Stimulated activated CD4-positive, alpha-beta T cell treated with anti-CD3 and anti-CD28 coated beads, TNF-alpha, amount 100 ng/mL, for 24 hours (primary cell): ENCODE measurements around the gene SIM1.

ENCODE experiments used
- DNase-seq, 3 experiments: peaks; one replicate each; pipeline ENCODE4 v3.0.0-alpha.2; 2020; ENCODE audit warnings: low read depth in 3 of 3

The SIM1 gene

DNA sequence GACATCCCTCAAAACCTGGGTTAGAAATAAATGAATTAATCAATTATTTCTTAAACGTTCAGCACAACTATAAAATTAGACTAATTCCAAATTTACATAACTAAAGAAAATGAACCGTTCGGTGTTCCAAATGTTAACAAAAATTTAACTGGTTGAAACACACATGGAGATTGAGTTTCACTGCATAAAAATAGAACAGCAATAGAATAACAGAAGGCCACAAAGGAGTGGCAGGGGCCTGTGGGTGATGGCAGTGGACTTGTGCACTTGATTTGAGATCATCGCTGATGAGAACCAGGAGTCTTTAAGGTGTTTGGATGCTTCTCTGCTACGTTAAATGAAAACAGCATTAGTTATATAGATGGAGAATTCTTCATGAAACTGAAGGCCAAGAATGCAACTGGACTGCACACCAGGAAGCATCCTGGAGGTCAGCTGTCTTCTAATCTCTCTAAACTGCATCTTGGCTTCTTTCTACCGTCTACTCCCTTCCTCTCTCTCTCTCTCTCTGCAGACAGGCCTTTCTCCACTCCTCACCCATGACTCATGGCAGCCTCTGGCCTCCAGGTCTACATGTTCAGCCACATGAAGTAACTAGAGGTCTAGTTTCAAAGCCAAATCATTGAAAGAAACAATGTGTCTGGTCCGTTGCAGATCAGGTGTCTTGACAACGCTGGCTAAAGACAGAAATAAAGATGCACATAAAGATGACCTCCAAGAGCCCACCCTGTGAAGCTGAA, 111.3 kb downstream of the SIM1 start:
- DNase-seq, result no peak

DNA sequence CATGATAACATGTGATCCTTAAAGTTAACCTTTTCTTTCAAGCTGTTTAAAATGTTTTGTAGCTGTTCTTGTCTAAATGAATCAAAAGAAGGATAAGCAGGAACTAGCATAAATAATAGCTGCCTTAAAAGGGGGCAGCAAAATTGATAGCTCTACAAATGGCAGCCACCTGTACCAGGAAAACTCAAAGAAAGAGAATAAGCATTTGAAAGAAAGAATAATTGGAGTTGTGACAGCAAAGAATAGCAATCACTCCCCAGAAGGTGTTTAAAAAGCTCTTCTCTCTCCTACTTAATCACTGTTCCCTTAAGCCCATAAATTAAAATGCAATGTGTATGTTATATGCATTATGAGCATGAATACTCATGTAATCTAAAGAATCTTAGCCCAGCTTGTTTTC, 114.6 kb downstream of the SIM1 start:
- DNase-seq, result no peak

DNA sequence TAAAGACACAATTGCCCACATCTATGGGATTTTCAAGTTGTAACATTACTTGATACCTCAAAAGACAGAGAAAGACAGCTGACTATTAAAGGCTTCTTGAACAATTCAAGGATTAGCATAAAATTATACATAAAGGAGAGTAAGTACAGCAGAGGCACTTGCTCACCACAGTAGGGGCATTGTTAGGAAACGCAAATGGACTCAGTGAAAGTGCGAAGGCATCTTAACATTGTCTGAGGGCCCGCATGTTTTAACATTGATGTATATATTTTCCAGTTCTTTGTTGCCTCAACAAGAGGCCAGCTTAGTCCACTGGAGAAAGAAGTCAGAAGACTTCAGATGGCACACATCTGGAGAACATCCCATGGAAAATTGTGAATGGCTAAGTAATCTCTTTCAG, 115.4 kb downstream of the SIM1 start:
- no peak for DNase-seq

DNA sequence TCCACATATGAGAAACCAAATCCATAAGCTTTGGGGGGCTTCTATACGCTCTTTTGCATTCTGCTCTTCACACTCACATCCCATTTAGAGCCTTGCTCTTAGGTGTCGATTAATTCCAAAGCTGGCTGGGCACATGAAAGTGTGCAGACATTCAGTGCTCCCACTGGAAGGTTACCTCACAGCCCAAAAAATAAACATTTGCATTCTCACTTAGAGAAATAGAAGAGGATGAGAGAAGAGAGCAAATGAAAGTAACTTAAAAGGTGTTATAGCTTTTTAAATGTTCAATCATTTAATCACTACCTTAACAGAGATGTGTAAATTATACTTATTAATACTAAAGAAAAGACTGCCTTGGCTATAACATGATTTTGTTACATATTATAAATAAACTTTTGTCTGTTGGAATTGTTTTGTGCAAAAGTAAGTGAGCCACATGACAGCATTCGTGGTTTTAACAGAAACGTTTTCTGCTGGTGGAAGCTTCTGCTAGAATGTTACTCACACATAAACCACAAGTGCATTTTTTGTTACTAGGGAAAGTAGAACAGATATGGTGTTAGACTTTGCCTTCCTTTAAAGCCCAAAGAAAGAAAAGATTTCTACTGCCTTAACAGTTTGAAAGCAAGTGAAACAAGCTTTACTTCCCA, 116.7 kb downstream of the SIM1 start:
- DNase-seq, result no peak

DNA sequence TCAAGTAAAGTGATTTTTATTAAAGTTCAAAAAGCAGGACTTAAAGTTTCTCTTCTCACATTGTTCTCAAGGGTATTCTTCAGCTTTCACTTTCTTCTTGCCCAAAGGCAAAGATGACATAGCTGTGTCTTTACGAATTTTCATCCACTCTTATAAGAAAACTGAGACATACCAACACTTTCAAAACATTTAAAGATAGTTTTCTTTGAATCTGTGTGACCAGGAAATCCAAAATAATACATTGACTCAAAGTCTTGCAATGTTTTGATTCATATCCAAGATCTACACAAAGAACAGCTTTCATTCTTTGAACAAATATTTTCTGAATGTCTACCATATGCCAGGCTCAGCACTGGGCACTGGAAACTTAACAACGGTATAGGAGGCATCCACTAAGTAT, 117.9 kb downstream of the SIM1 start:
- DNase-seq, result no peak

DNA sequence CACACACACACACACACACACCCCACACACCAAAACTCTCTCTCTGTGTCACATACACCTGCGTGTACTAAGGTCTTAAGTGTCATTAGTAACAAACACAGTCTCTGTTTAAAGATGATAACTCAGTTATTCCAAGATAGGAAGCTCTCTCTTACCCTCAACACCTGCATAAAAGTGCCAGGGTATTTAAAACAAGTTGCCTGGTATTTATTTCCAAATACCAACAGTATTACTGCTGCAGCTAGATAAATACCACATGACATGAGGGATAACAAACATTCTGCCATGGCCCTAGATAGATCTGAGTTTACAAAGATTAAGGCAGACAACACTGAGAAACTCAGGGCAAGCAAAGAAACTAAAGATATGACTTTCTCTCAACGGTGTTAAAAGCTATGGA, 118.5 kb downstream of the SIM1 start:
- DNase-seq, result no peak

DNA sequence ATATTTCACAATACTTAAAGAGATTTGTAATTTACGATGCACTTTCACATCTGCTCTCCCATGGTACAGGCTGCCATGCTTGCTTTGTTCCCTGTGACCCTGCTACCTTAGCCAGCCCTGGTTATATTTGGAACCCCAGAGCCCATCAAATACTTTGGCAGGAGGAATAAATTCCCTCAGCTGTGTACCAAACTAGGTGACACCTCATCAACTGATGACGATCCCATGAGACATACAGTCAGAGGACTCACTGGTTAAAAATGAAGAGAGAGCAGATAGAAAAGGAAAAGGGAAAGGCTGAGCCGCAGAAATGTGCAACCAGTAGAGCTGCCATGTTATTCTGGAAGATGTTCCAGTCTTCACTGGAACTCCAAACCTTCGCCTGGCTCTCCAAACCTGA, 120.0 kb downstream of the SIM1 start:
- no peak for DNase-seq

DNA sequence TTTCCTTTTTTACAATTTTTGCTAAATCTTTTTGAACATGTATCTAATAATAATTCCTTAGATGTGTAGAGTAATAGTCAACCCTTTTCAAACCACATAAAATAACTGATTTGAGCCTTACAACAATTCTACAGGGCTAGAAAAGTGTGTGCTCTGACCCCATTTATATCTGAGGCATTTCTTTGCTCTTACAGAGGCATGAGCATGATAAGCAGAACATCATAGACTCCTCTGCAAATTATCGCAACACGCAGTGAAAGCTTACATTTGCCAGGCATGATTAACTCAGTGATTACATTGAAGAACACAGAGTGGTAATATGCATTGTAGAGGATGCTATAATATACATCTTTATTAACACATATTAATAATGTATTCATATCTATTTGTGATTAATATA, 120.4 kb downstream of the SIM1 start:
- no peak for DNase-seq

DNA sequence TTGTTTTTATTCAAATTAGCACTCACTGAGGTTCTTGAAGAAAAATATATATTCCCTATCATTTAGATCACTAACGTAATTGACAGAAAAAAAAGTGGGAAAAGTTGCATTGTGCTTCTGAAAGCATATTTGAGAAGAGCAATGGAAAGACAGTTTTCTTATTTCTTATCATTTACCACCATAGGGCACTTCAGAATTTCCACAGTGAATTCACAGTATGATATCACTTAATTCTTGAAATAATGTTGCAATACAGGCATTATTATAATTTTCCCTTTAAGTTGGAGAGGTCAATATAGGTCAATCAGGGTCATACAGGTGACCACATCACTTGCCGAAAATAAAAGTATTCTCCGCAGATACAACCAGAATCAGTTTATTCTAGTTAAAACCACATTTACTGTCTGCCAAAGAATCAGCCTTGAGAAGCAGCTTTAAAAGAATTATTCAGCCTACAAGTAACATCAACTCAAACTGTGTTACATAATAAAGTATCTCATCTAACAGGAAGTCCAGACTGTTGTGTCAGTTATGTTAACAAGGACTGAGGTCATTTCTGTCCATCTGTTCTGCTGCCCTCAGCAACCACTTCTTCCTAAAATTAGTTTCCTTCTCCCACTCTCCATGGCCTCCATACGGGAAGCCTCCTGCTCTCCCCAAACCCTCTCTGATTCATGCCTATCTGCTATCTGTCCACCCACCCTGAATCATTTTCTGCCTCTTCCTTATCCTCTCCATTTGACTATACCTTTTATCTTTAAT, 121.2 kb downstream of the SIM1 start:
- no peak for DNase-seq

DNA sequence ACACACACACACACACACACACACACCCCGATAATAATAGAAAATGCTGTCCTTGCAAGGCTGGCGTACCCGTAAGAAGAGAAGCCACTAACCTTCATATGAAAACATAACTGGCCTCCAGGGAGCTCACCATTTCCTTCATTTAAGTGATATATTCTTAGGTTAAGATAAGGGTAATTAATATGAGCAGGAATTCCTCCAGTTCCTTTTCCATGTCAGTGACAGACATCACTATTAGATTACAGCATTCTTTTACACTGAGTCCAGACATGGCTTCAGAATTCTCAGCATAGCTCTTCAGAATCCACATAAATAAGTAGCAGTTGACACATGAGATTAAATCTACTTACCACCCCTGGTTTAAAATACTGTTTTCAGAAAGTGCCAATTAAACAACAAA, 121.9 kb downstream of the SIM1 start:
- DNase-seq, result no peak

DNA sequence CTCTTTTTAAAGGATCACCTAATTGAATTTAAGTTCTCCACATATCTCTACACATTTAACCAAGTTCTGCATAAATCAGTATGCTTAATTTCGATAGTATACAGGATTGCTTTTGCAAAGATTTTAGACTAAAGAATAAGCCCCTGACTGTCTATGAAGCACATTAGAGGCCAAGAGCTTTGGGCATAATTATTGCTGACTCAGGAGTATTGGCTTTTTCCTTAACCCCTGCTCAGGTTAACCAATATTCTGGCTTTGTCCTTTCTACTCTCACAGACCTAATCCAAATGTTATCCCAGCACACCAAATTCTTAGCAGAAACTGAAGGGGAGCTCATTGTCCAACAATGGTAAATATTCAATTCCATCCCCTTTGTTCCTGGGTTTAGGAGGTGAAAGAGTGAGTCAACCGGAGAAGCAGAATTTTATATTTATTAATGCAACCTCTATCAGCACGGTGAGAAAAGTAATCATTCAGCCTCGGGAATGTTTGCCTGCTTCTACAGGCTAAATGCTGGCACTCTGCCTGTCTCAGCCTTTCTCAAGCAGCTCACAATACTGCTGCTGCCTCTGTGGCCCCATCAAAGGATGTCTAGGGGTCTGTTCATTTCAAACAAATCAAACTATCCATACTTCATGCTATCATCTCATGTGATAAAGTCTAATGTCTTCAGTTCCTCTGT, 125.0 kb downstream of the SIM1 start:
- no peak for DNase-seq

DNA sequence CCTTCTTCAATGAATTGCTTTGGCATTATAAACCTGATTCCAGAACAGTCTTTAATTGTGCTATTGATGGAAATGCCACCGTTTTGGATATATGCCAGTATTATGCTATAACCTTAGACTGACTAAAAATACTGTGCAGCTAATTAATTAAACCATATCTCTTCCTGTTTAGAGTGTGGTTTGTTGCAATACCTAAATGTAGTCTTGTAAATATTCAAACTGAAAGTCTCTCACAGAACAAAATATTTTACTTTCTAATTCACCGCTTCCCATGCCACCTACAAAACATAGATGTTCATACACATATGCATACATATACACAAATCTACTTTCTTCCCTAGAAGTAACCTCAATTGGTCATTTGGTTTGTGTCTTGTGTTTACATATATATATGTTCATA, 126.6 kb downstream of the SIM1 start:
- no peak for DNase-seq

DNA sequence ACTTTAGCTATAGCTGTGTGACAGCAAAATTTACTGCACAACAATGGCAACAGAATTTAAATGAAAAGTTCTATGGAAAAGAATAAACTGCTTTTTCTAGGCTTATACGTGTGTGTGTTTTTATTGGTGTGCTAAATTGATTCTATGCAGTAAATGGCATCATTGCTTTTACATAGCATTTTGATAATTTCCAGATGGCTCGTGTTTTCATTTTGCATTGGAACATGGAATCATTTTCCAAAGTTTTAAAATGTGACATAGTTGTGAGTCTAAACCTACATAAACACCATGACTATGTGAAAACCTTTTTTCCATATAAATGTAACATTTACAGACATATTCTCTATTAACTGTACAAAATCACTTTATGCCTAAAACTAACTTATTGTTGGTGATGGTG, 127.8 kb downstream of the SIM1 start:
- DNase-seq, result no peak

DNA sequence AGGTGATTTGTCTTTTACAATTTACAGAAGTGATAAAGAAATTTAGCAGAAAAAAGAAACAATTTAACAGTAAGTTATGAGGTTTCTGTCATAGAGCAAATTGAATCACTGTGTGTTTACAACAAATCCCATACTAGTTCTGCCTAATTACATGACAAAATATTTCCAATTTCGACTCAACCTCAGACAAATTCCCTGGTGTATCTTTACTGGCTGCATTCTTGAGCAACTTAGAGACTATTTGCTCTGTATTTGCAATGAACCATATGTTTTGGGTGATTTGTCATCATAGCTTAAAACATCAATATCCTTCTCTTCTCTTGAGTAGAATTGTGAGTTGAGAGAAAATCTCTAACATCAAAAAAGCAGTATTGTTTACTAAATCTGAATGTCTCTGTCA, 128.7 kb downstream of the SIM1 start:
- DNase-seq, result no peak
